OCI-M2 (cell line): ENCODE results near the gene PSMB4.
"Not testable (repeated sequence)": the region's sequence is repeated elsewhere in the genome, so short reads cannot be mapped to it uniquely, and the experiment has no call there.

Source experiments
- DNase-seq: peaks from one replicate; lab custom pipeline; 2025; ENCODE audit not compliant: unreplicated experiment; lab: John Stamatoyannopoulos, UW

PSMB4 gene

GRCh38 chr1:151437396-151437795, 38.0 kb downstream of the PSMB4 start:
- DNase-seq = not testable (repeated sequence)

GRCh38 chr1:151443846-151444782, 44.7 kb downstream of the PSMB4 start:
- peak; percentile 20 for DNase-seq

- DNase-seq = no peak
Observed at GRCh38 chr1:151444783-151445177, 45.4 kb downstream of the PSMB4 start.

DNA sequence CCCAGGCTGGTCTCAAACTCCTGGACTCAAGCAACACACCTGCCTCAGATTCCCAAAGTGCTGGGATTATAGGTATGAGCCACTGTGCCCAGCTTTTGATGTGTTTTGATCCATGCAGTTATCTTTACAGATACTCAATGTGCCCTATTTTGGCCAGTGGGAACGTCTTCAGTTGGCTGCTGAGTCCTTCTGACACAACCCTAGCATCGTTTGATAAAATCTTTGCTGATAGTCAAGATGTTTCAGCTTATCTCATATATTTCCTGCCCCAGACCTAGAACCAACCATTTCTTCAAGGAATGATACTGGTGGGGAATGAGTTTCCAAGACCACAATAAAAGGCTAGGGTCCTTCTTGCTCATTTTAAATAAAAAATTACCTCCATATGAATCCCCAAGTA, 48.3 kb downstream of the PSMB4 start:
- DNase-seq = no peak
